CD14-positive monocyte (primary cell): Measurements from ENCODE around the gene KCNH3. TPM values are rescaled to one million over a fixed set of nuclear protein-coding genes. Genes with fewer than 3 reads are reported as not detected.

Experiments
- DNase-seq, 3 donors: peaks; one replicate each; pipeline ENCODE4 v3.0.0-alpha.2; 2011 to 2022
- H2AFZ ChIP-seq: 2 replicates; pipeline ENCODE4 v1.6.0; 2012; ENCODE audit warnings: mild to moderate bottlenecking, low read depth, low read length, inconsistent platforms; ENCODE audit not compliant: insufficient read depth, poor library complexity, severe bottlenecking
- H3K27ac ChIP-seq, 2 donors: 1 replicate in 1 of 2; 2 replicates in 1 of 2; pipeline ENCODE4 v1.5.1; 2012 to 2013; ENCODE audit warnings: low read length in 2 of 2, control low read depth in 1 of 2, inconsistent platforms in 1 of 2, low read depth in 1 of 2, mild to moderate bottlenecking in 1 of 2
- H3K27me3 ChIP-seq, 2 donors: one replicate each; pipeline versions ENCODE4 v1.6.0 to v1.6.1; 2011 to 2013; ENCODE audit warnings: low read length in 2 of 2; ENCODE audit not compliant: control insufficient read depth in 2 of 2, insufficient read depth in 2 of 2
- H3K36me3 ChIP-seq, 2 donors: replicated peaks in 1 of 2; 1 replicate in 1 of 2; 2 replicates in 1 of 2; pipeline versions ENCODE4 v1.5.1 to v1.6.1; 2012 to 2013; ENCODE audit warnings: low read length in 2 of 2, control low read depth in 1 of 2, inconsistent platforms in 1 of 2, mild to moderate bottlenecking in 1 of 2; ENCODE audit not compliant: insufficient read depth in 2 of 2, control insufficient read depth in 1 of 2
- H3K4me1 ChIP-seq, 2 donors: 1 replicate in 1 of 2; 2 replicates in 1 of 2; pipeline versions ENCODE4 v1.5.1 to v1.6.1; 2012 to 2013; ENCODE audit warnings: low read length in 2 of 2, control low read depth in 1 of 2, inconsistent platforms in 1 of 2, mild to moderate bottlenecking in 1 of 2, moderate library complexity in 1 of 2; ENCODE audit not compliant: insufficient read depth in 2 of 2, control insufficient read depth in 1 of 2
- H3K4me2 ChIP-seq: replicated peaks from 2 replicates; pipeline ENCODE3; 2012; ENCODE audit warnings: low read length, moderate library complexity, mild to moderate bottlenecking; ENCODE audit not compliant: poor library complexity, severe bottlenecking; ENCODE audit errors: extremely low read depth
- H3K4me3 ChIP-seq, 3 experiments: fragments of 200-600 bp in 1 of 3; sonication (generic) in 1 of 3; replicated peaks in 1 of 3; 1 replicate in 2 of 3; 2 replicates in 1 of 3; pipeline ENCODE4 v1.5.1; 2011 to 2013; ENCODE audit warnings: low read length in 3 of 3, mild to moderate bottlenecking in 3 of 3, control low read depth in 2 of 3, low read depth in 2 of 3, inconsistent platforms in 1 of 3, moderate library complexity in 1 of 3
- H3K79me2 ChIP-seq: 2 replicates; pipeline ENCODE4 v1.6.0; 2012; ENCODE audit warnings: mild to moderate bottlenecking, control low read depth, inconsistent platforms, low read length, moderate library complexity; ENCODE audit not compliant: insufficient read depth
- H3K9ac ChIP-seq: 2 replicates; pipeline ENCODE4 v1.6.0; 2017; ENCODE audit warnings: low read length, mild to moderate bottlenecking; ENCODE audit not compliant: insufficient read depth, poor library complexity, severe bottlenecking
- H3K9me3 ChIP-seq, 2 donors: replicated peaks in 1 of 2; 1 replicate in 1 of 2; 2 replicates in 1 of 2; pipeline versions ENCODE4 v1.5.1 to v1.6.1; 2012 to 2013; ENCODE audit warnings: low read length in 2 of 2, control low read depth in 1 of 2; ENCODE audit not compliant: control insufficient read depth in 1 of 2, insufficient read depth in 1 of 2
- H4K20me1 ChIP-seq: 2 replicates; pipeline ENCODE4 v1.6.0; 2012; ENCODE audit warnings: mild to moderate bottlenecking, low read length, control low read depth, moderate library complexity; ENCODE audit not compliant: insufficient read depth
- H3K27ac Mint-ChIP-seq, 7 donors: one replicate each; pipeline ENCODE4 v1.8.0; 2020; ENCODE audit warnings: mild to moderate bottlenecking in 7 of 7, mixed read lengths in 7 of 7, moderate library complexity in 6 of 7, inconsistent platforms in 2 of 7
- H3K27me3 Mint-ChIP-seq, 3 donors: one replicate each; pipeline ENCODE4 v1.8.0; 2021 to 2022; ENCODE audit warnings: low read depth in 3 of 3, mild to moderate bottlenecking in 3 of 3, mixed read lengths in 3 of 3, moderate library complexity in 3 of 3, inconsistent platforms in 1 of 3
- H3K36me3 Mint-ChIP-seq, 2 donors: one replicate each; pipeline ENCODE4 v1.8.0; 2020; ENCODE audit warnings: mixed read lengths in 2 of 2, inconsistent platforms in 1 of 2, mild to moderate bottlenecking in 1 of 2
- H3K4me1 Mint-ChIP-seq: one replicate; pipeline ENCODE4 v1.8.0; 2020; ENCODE audit warnings: mild to moderate bottlenecking, mixed read lengths
- H3K4me3 Mint-ChIP-seq, 2 donors: one replicate each; pipeline ENCODE4 v1.8.0; 2020; ENCODE audit warnings: mild to moderate bottlenecking in 2 of 2, mixed read lengths in 2 of 2, moderate library complexity in 1 of 2
- H3K9me3 Mint-ChIP-seq, 7 donors: one replicate each; pipeline ENCODE4 v1.8.0; 2020 to 2022; ENCODE audit warnings: mixed read lengths in 7 of 7, mild to moderate bottlenecking in 6 of 7, moderate library complexity in 6 of 7, inconsistent platforms in 2 of 7
- CTCF ChIP-seq: fragments of 200-600 bp; IDR thresholded peaks from one replicate; pipeline ENCODE4 v1.8.0; 2022; ENCODE audit warnings: antibody characterized with exemption, mild to moderate bottlenecking
- WGBS: methylation state at CpG from one replicate; pipeline ENCODE4 v1.1.5; 2013; ENCODE audit warnings: missing lambda C conversion rate; ENCODE audit not compliant: insufficient coverage; 5-methylcytosine and 5-hydroxymethylcytosine counted together
- intact Hi-C, 2 donors: fragments of 100-400 bp; cut with micrococcal nuclease; formaldehyde crosslinking; loops; one replicate each; pipeline versions ENCODE4 v1.15.0 to v1.15.1; 2023
- polyA plus RNA-seq, 3 donors: library from polyadenylated mRNA; depleted of rRNA in 1 of 3; unstranded in 2 of 3; stranded (reverse) in 1 of 3; fragments of 300-500 nt in 2 of 3; fragments of >200 nt in 1 of 3; fragmentation: Illumina TruSeq in 2 of 3; gene quantifications; 1 replicate in 2 of 3; 2 replicates in 1 of 3; pipeline ENCODE4 v1.2.3, GENCODE V29; 2012 to 2021

KCNH3 gene
- polyA plus RNA-seq, 3 donors, result 1.3 to 18.2 (median 3.3) TPM

GRCh38 chr12:49491823-49492222, 47.0 kb upstream of the KCNH3 start:
- Mint-ChIP-seq H3K27ac (no peak overlapping the region), H3K9me3 (peaks cover 0 to 2% (median 0%) of the 10 kb centered on the region in 7 donors), H3K27me3 (no peaks in the 10 kb centered on the region), H3K4me1 (no peaks in the 10 kb centered on the region), H3K4me3 (no peak overlapping the region), H3K36me3 (peaks cover 16 to 25% of the 10 kb centered on the region in 2 donors)
- no peak for DNase-seq
- Histone ChIP-seq H3K27ac (no peak overlapping the region), H2AFZ (no peak overlapping the region), H3K9ac (no peak overlapping the region), H3K27me3 (no peaks in the 10 kb centered on the region), H3K4me2 (no peak overlapping the region), H3K4me1 (no peaks in the 10 kb centered on the region), H3K36me3 (no peaks in the 10 kb centered on the region), H3K79me2 (no peaks in the 10 kb centered on the region), H3K9me3 (no peaks in the 10 kb centered on the region), H4K20me1 (no peaks in the 10 kb centered on the region), H3K4me3 (no peak overlapping the region)
- no CpG with 5 or more reads among the region's 1 CpG for WGBS
- no peak for TF ChIP-seq CTCF
- intact Hi-C loops, result no loop called here

- Histone ChIP-seq H3K27me3 (no peaks in the 10 kb centered on the region), H3K4me1 (no peaks in the 10 kb centered on the region), H2AFZ (no peak overlapping the region), H3K4me2 (no peak overlapping the region), H3K9ac (no peak overlapping the region), H3K4me3 (no peak overlapping the region), H3K36me3 (no peaks in the 10 kb centered on the region), H3K9me3 (no peaks in the 10 kb centered on the region), H3K27ac (no peak overlapping the region), H3K79me2 (no peaks in the 10 kb centered on the region), H4K20me1 (no peaks in the 10 kb centered on the region)
- no peaks in the 10 kb centered on the region for H3K27me3 Mint-ChIP-seq
- H3K27ac Mint-ChIP-seq, result no peak overlapping the region
- no peak overlapping the region for H3K4me3 Mint-ChIP-seq
- intact Hi-C loops, result no loop called here
- peaks cover 0 to 2% (median 0%) of the 10 kb centered on the region in 7 donors for H3K9me3 Mint-ChIP-seq
- no peak for DNase-seq
- H3K4me1 Mint-ChIP-seq, result no peaks in the 10 kb centered on the region
- no peak for TF ChIP-seq CTCF
- H3K36me3 Mint-ChIP-seq, result peaks cover 18 to 24% of the 10 kb centered on the region in 2 donors
- WGBS, result no CpG with 5 or more reads among the region's 2 CpGs
These were observed 44.9 kb upstream of the KCNH3 start for GRCh38 chr12:49493900-49494299.
